HG03175 (cell line): ENCODE data around the gene MYO7A.

Experiments used
- ATAC-seq: cut with Tn5 transposase; IDR thresholded peaks from one replicate; pipeline ENCODE4 v1.9.1; 2021; ENCODE audit warnings: mild to moderate bottlenecking, moderate library complexity; ENCODE audit not compliant: unreplicated experiment

Gene MYO7A

DNA sequence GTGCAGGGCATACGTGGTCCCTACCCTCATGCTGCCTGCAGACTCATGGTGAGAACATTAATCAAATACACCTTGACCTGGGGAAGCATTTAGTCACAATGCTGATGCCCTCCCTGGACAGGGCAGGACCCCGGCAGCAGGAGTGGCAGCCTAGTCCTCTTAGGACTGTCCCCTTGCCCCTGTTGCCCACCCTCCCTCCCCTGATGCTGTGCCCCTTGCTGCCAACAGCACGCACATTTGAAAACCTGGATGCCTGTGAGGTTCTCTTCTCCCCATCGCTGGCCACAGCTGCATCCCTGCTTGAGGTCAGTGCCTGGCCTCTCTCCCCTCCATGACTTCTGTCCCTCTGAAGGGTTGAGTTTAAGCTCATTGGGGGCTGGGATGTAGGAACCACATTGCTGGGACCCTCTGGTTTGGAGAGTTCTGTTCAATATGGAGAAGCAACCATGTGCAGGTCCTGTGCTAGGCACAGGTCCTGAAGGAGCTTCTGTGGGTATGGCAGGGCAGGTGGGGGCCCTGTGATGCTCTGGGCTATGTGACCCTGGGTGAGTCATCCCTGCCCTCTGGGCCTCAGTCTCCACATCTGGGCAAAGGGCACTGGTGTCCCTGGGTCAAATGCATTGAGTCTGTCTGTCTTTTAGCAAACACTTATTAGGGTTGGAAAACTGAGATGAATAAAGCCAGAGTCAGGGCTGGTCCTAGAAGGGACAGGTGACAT is 31.3 kb downstream of the MYO7A start:
- ATAC-seq = no peak

GRCh38 chr11:77159937-77160495 is 32.0 kb downstream of the MYO7A start:
- ATAC-seq = no peak

- no peak for ATAC-seq
Measured at GRCh38 chr11:77163271-77163670, 35.2 kb downstream of the MYO7A start.

DNA sequence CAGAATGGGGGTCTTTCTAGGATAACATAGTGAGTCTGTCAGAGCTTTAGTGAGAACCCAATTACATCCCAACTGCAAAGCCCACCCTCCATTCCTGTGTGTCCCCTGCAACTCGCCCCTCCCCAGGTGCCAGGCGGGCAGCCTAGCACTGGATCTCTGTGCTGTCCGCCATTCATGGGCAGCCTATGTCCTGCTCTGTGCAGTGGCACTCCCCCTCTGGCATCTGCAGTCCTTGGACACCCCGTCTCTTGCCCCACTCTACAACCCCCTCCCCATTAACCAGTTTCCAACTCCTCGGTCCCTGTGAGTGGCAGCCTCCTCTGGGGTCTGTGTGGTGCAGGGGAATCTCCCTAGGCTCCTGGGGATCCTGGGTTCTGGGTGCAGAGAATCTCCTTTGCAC is 37.0 kb downstream of the MYO7A start:
- ATAC-seq = no peak

- ATAC-seq = no peak
Measured at GRCh38 chr11:77166021-77166420, 38.0 kb downstream of the MYO7A start.

DNA sequence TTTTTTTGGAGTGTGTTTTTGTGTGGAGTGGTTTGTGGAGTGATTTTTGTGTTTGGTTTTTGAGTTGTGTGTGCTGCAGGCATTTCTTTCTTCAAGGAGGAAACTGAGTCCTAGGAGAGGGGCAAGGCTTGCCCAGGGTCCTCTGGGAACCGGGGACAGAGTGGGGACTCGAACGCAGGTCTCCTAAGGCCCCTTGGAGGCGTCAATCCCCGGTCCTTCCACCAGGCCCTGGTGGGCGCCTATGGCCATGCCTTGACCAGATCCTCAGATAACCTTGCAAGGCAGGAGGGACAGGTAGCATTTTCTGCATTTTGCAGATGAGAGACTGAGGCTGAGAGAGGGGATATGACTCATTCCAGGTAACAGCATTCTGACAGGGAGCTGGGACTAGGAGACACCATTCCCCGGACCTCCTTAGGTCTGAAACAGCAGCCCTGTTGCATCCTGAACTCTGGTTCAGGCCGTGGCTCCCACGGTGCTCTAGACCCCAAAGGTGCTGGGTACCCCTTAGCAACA is 39.1 kb downstream of the MYO7A start:
- no peak for ATAC-seq

DNA sequence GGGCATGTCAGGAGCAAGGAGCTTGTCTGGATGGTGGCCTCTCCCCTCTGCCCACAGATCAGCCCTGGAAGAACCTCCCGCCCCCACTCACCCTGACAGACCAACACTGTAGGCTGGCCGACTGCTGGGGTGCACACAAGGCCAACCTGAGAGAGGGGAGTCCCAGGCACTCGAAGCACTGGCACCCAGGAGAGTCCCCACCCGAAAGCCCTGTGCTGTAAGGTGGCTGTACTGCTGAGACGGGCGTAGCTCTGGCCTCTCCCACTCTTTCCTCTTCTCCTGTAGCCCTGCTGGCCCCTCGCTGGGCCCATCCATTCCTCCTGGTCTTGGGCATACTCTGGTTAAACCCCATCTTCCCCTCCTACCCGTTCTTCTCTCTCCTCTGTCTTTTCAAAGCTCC is 39.7 kb downstream of the MYO7A start:
- no peak for ATAC-seq

- no peak for ATAC-seq
Measured at GRCh38 chr11:77170107-77170506, 42.1 kb downstream of the MYO7A start.

- no peak for ATAC-seq
Measured at GRCh38 chr11:77171254-77171653, 43.2 kb downstream of the MYO7A start.

DNA sequence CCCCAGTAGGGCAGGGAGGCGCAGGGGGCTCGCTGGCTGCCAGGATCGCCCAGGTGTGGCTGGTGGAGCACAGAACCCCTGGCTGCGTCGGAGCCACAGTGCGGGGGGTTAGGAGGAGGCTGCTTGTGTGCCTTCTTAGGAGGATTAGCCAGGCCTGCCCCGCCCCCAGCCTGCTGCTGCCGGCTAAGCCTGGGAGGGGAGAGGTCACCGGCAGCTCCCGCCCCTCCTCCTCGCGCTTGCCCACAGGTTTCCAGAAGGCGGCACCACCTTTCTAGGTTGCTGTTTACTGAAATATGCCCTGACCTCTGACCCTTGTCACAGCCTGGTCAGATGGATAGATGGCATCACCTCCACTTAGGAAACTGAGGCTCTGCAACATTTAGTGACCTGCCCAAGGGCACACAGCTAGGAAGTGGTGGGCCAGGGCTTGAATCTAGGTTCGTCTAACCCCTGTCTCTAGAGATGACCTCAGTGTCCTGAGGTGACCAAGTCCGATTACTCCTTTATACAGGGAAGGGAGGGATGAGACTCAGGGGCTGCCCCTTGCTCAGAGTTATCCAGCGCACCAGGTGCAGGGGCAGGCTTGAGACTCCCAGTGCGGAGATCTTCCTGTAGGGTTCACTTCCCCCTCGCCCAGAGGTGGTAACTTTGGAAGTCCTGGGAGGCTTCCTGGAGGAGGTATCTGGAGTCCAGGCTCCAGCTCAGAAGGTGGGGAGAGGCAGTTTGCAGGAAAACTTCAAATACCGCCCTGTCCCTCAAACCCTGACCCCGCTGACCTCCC is 44.0 kb downstream of the MYO7A start:
- ATAC-seq = no peak

- no peak for ATAC-seq
Measured at GRCh38 chr11:77172666-77172982, 44.6 kb downstream of the MYO7A start.

- ATAC-seq = no peak
Measured at GRCh38 chr11:77173494-77173893, 45.4 kb downstream of the MYO7A start.

GRCh38 chr11:77174559-77174958 is 46.5 kb downstream of the MYO7A start:
- no peak for ATAC-seq

- no peak for ATAC-seq
Measured at GRCh38 chr11:77175021-77175842, 47.2 kb downstream of the MYO7A start.

DNA sequence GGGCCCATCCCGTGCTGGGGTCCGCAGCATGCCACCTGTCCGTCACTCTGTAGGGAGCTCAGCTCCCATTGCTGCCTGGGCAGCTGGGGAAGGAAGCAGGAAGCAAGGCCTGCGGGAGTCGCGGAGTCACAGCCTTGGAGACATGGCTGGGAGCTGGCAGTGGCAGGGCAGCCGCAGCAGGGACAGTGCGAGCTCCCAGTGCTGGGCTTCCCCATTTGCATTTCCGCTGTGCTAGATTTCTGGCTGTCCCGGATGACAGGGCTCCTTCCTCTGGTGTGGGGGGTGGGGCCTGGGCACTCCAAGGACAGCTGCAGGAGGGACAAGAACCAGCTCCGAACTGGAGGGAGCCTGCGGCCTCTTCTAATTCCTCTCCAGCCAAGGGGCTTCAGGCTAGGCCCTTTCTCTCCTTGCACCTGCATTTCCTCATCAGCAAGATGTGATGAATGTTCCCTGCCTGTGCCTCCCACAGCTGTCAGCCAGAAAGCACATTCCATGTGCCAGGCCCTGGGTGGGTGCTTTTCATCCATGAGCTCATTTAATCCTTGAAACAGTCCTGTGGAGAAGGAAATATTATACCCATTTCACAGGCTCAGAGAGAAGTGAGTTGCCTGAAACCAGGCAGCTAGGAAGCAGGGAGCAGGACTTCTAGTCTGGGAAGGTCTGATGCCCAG is 48.0 kb downstream of the MYO7A start:
- no peak for ATAC-seq

DNA sequence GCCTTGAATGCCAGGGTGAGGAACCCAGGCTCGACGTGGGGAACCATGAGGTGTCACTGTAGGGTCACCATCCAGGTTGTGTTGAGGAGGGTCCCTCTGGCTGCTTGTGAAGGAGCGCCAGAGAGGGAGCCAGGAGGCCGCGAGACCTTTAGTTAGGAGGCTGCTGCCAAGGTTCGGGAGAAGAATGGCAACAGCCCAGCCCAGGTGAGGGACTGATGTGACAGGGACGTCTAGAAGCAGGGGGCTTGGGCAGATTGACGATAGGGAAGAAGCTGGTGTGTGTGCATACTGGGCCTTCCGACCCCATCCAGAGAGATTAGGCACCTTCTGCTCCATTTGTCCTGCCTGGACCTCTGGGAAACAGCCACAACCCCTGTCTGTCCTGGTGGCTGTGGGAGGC is 49.0 kb downstream of the MYO7A start:
- ATAC-seq = no peak

DNA sequence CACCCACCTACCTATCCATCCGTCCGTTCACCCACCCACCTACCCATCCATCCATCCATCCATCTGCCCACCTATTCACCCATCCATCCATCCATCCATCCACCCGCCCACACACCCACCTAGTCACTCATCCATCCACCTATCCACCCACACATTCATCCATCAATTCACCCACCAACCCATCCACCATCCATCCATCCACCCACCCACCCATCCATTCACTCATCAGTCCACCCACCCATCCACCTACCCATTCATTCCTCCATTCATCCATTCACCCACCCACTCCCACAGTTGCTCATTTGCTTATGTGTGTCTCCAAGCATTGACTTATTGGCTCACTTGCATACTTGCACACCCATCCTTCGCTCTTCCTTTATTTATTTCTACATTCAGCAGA is 50.1 kb downstream of the MYO7A start:
- no peak for ATAC-seq

DNA sequence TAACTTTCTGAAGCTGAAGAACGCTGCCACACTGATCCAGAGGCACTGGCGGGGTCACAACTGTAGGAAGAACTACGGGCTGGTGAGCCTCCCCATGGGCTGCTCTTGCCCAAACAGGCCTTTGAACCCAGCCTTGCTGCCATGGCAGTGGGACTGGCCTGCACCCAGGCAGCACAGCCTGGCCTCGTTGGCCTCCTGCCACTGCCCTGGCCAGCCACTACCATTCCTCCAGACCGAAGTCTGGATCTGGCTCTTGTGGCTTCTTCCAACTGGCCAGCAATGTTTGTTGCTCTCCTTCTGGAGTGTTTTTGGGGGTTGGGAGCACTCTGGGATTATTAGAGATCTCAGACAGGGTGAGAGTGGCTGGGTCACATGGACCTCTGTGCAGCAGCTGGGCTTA is 51.0 kb downstream of the MYO7A start:
- ATAC-seq = no peak

DNA sequence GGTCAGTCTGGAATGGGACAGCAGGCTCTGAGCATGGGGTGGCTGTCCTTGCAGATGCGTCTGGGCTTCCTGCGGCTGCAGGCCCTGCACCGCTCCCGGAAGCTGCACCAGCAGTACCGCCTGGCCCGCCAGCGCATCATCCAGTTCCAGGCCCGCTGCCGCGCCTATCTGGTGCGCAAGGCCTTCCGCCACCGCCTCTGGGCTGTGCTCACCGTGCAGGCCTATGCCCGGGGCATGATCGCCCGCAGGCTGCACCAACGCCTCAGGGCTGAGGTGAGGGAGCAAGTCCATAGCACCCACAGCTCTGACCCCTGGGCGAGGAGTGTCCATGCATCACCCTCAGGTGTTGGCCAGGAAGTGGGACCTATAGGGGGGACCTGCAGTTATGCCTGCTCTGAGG is 51.6 kb downstream of the MYO7A start:
- no peak for ATAC-seq

DNA sequence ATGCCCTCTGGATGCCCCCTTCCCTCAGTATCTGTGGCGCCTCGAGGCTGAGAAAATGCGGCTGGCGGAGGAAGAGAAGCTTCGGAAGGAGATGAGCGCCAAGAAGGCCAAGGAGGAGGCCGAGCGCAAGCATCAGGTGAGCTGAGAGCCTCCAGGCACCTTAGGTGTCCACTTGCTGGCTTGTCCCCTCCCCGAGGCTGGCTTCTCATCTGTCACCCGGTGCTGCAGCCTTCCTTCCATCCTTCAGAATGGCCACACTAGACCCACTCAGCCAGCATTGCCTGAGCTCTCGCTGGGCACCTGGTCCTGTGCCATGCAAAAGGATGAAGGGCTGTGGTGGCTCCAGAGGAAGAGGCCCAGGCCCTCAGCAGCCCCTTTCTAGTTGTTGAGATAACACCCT is 52.3 kb downstream of the MYO7A start:
- no peak for ATAC-seq

GRCh38 chr11:77181226-77181625 is 53.2 kb downstream of the MYO7A start:
- ATAC-seq = no peak
